ENCODE results near the gene LMBR1L. TPM values are rescaled to one million over a fixed set of nuclear protein-coding genes. Genes with fewer than 3 reads are reported as not detected.
A peak's percentile ranks its signal among the peaks of the same experiment; 100 is the strongest.

Gene LMBR1L
- polyA plus RNA-seq, 3 donors = 22.0 to 104 (median 25.9) TPM

DNA sequence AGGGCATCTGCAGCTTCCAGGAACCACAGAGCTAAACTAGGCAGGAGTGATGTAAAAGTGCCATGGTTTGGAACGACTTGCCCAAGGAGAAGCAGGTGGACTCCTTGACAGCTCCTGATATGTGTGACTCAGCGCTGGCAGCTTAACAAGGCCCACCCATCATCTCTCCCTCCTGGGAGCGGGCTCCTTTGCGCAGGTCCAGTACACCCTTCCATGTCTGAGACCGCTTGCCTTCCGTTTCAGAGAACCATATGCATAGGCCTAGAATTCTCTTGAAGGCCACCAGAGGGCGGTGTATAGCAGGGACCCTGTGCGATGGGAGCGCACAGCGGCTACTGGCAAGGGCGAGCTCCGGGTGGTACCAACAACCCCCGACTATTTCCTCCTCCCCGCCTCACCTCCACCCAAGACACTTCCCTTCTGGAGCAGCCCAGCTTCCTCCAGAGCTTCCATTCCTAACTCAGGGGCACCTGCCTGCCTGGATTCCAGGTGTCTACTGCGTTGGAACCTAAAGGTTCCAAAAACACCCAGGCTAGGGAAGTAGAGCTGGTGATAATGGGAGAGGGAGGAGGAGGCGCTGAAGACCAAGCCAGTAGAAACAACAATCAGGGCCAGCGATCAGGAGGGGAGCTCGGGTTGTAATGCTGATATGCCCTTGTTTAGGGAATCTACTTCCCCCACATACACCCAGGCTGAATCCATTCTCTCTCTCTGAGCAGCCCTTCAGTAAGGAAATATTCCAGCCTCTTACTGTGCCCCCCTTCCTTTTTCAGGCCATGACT is 22.3 kb downstream of the LMBR1L start:
- H3K79me2 ChIP-seq (ENCODE audit: insufficient read depth, low read length) = no peaks in the 10 kb centered on the region
- WGBS (ENCODE audit: insufficient coverage) = under 1% methylated on average over 14 of the region's 18 CpGs
- peak overlapping the region; percentile 47 for H2AFZ ChIP-seq (ENCODE audit: insufficient read depth, low read depth, low read length, poor library complexity, severe bottlenecking)
- H3K9ac ChIP-seq (ENCODE audit: insufficient read depth, low read length, poor library complexity, severe bottlenecking) = no peak overlapping the region
- peaks cover 50 to 65% of the 10 kb centered on the region in 2 donors for H3K27me3 ChIP-seq (ENCODE audit: control insufficient read depth in 2 of 2, insufficient read depth in 2 of 2, low read length in 2 of 2)
- peak overlapping the region in 1 of 3 experiments; percentile 50 for H3K4me3 ChIP-seq (replicated peaks in 1 of 3; ENCODE audit: low read depth in 2 of 3, low read length in 3 of 3)
- TF ChIP-seq, protein P1, sequence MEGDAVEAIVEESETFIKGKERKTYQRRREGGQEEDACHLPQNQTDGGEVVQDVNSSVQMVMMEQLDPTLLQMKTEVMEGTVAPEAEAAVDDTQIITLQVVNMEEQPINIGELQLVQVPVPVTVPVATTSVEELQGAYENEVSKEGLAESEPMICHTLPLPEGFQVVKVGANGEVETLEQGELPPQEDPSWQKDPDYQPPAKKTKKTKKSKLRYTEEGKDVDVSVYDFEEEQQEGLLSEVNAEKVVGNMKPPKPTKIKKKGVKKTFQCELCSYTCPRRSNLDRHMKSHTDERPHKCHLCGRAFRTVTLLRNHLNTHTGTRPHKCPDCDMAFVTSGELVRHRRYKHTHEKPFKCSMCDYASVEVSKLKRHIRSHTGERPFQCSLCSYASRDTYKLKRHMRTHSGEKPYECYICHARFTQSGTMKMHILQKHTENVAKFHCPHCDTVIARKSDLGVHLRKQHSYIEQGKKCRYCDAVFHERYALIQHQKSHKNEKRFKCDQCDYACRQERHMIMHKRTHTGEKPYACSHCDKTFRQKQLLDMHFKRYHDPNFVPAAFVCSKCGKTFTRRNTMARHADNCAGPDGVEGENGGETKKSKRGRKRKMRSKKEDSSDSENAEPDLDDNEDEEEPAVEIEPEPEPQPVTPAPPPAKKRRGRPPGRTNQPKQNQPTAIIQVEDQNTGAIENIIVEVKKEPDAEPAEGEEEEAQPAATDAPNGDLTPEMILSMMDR (IDR thresholded peaks at IDR 0.05) = peak; percentile 93
- H3K36me3 Mint-ChIP-seq = peaks cover 0 to 5% of the 10 kb centered on the region in 2 donors
- H3K27me3 Mint-ChIP-seq (ENCODE audit: low read depth in 3 of 3) = peaks cover 61 to 75% (median 61%) of the 10 kb centered on the region in 3 donors
- H3K4me3 Mint-ChIP-seq = peak overlapping the region; percentile 47 to 83
- DNase-seq = peak; percentile 67 to 77 (median 71)
- peak overlapping the region; percentile 67 for H3K4me2 ChIP-seq (replicated peaks; ENCODE audit: extremely low read depth, low read length, poor library complexity, severe bottlenecking)
- no peaks in the 10 kb centered on the region for H3K36me3 ChIP-seq (replicated peaks in 1 of 2; ENCODE audit: control insufficient read depth in 1 of 2, insufficient read depth in 2 of 2, low read length in 2 of 2)
- H3K27ac ChIP-seq (ENCODE audit: low read depth in 1 of 2, low read length in 2 of 2) = no peak overlapping the region
- H3K9me3 Mint-ChIP-seq = peaks cover 3 to 33% (median 9%) of the 10 kb centered on the region in 7 donors
- H3K4me1 Mint-ChIP-seq = peaks cover 39% of the 10 kb centered on the region
- H3K4me1 ChIP-seq (ENCODE audit: control insufficient read depth in 1 of 2, insufficient read depth in 2 of 2, low read length in 2 of 2) = peaks cover 39 to 42% of the 10 kb centered on the region in 2 donors
- intact Hi-C loops (cut with micrococcal nuclease) = loop anchor here (2.0 to 5.0 kb wide), 2 partner anchors 146 to 149 kb away; no protein-coding TSS in a partner anchor
- H3K27ac Mint-ChIP-seq = peak overlapping the region in 1 of 7 donors; percentile 20
- H3K9me3 ChIP-seq (replicated peaks in 1 of 2; ENCODE audit: control insufficient read depth in 1 of 2, insufficient read depth in 1 of 2, low read length in 2 of 2) = peaks cover 0 to 32% of the 10 kb centered on the region in 2 donors
- H4K20me1 ChIP-seq (ENCODE audit: insufficient read depth, low read length) = peaks cover 5% of the 10 kb centered on the region

- H3K4me1 Mint-ChIP-seq = peaks cover 23% of the 10 kb centered on the region
- 100% methylated on average over 2 of the region's 3 CpGs for WGBS (ENCODE audit: insufficient coverage)
- DNase-seq = no peak
- TF ChIP-seq, protein P1 (IDR thresholded peaks at IDR 0.05) = no peak
- peaks cover 0 to 11% of the 10 kb centered on the region in 2 donors for H3K9me3 ChIP-seq (replicated peaks in 1 of 2; ENCODE audit: control insufficient read depth in 1 of 2, insufficient read depth in 1 of 2, low read length in 2 of 2)
- H3K9me3 Mint-ChIP-seq = peaks cover 3 to 27% (median 6%) of the 10 kb centered on the region in 7 donors
- no peak overlapping the region for H3K9ac ChIP-seq (ENCODE audit: insufficient read depth, low read length, poor library complexity, severe bottlenecking)
- no peak overlapping the region for H3K4me3 ChIP-seq (replicated peaks in 1 of 3; ENCODE audit: low read depth in 2 of 3, low read length in 3 of 3)
- H2AFZ ChIP-seq (ENCODE audit: insufficient read depth, low read depth, low read length, poor library complexity, severe bottlenecking) = no peak overlapping the region
- no peaks in the 10 kb centered on the region for H4K20me1 ChIP-seq (ENCODE audit: insufficient read depth, low read length)
- H3K27me3 ChIP-seq (ENCODE audit: control insufficient read depth in 2 of 2, insufficient read depth in 2 of 2, low read length in 2 of 2) = peaks cover 30 to 43% of the 10 kb centered on the region in 2 donors
- no peak overlapping the region for H3K27ac ChIP-seq (ENCODE audit: low read depth in 1 of 2, low read length in 2 of 2)
- H3K4me1 ChIP-seq (ENCODE audit: control insufficient read depth in 1 of 2, insufficient read depth in 2 of 2, low read length in 2 of 2) = peaks cover 26% of the 10 kb centered on the region in 2 donors
- H3K36me3 Mint-ChIP-seq = peaks cover 0 to 2% of the 10 kb centered on the region in 2 donors
- no peaks in the 10 kb centered on the region for H3K36me3 ChIP-seq (replicated peaks in 1 of 2; ENCODE audit: control insufficient read depth in 1 of 2, insufficient read depth in 2 of 2, low read length in 2 of 2)
- H3K4me3 Mint-ChIP-seq = no peak overlapping the region
- no peaks in the 10 kb centered on the region for H3K79me2 ChIP-seq (ENCODE audit: insufficient read depth, low read length)
- no peak overlapping the region for H3K27ac Mint-ChIP-seq
- intact Hi-C loops (cut with micrococcal nuclease) = loop anchor here in 1 of 2 donors (5.0 kb wide), 1 partner anchor 151 kb away; no protein-coding TSS in a partner anchor
- H3K4me2 ChIP-seq (replicated peaks; ENCODE audit: extremely low read depth, low read length, poor library complexity, severe bottlenecking) = no peak overlapping the region
- peaks cover 39 to 54% (median 39%) of the 10 kb centered on the region in 3 donors for H3K27me3 Mint-ChIP-seq (ENCODE audit: low read depth in 3 of 3)
These were observed 24.5 kb downstream of the LMBR1L start for GRCh38 chr12:49086116-49086515.
